Muscle of arm (tissue), 12 donors: ENCODE results near the gene EFCC1. TPM values are rescaled to one million over a fixed set of nuclear protein-coding genes. Genes with fewer than 3 reads are reported as not detected.

Experiments used
- DNase-seq: peaks from one replicate; pipeline ENCODE4 v3.0.0-alpha.2; 2013
- polyA plus RNA-seq, 12 donors: library from polyadenylated mRNA; unstranded; fragments of 120-200 nt; gene quantifications; one replicate each; pipeline ENCODE4 v1.2.1, GENCODE V29; 2013; ENCODE audit not compliant: insufficient read length in 12 of 12

Gene EFCC1
- polyA plus RNA-seq, 12 donors: 0.78 to 4.5 (median 1.2) TPM; not detected in 2

DNA sequence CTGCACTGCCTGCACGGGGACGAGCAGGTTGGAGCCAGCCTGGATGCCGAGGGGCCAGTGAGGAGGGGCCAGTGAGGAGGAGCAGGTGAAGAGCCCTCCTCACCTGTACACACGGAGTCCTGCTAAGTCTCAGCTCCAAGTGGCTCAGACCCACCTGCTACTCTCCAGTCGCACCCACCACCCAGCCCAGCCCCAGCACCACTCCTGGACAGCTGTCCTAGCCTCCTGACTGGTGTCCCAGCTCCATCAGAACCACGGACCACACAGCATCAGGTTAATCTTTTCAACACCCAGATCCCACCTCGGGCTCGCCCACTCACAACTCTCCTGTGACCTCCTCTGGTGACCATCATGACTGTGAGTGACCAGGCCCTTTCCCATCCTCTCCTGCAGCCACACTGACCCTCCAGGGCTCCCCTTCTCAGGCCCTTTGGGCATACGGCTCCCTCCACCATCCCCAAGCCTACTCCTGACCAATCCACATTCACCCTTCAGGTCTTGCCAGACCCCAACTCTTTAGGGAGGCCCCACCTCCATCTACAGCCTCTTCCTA, 13.8 kb downstream of the EFCC1 start:
- no peak for DNase-seq

DNA sequence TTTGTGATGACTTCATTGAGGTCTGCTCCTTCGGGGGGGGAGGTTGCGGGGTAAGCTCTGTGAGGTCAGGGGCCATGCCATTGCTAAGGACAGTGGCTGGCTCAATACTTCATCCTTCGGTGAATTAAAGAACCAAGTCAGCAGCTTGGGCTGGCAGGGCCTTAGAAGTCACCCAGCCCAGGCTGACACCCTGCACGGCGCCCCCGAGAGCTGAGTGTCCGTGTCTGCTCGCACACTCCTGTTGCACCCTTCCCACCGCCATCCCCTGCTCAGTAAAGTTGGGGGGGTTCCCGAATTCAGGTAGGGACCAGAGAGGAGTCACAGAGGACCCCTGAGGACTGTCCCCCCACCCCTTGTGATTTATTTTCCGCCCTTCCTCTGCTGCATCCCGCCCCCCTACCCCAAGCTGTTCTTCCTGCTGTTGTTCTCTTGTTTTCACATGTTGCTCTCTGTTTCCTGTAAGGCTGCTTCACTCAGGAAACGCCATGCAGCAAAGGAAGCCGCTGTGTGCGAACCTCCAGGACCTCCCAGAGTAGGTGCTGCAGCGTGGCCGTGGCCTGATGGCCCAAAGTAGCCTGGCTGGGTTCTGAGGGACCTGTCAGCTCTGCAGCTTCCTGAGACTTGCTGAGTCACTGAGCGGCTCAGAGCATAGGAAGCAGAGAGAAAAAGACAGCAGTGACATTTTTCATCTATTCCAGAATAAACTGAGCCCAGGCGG, 14.4 kb downstream of the EFCC1 start:
- DNase-seq: no peak

- no peak for DNase-seq
These were observed 15.2 kb downstream of the EFCC1 start for GRCh38 chr3:129016356-129016719.

GRCh38 chr3:129016720-129017483, 15.8 kb downstream of the EFCC1 start:
- DNase-seq: no peak

DNA sequence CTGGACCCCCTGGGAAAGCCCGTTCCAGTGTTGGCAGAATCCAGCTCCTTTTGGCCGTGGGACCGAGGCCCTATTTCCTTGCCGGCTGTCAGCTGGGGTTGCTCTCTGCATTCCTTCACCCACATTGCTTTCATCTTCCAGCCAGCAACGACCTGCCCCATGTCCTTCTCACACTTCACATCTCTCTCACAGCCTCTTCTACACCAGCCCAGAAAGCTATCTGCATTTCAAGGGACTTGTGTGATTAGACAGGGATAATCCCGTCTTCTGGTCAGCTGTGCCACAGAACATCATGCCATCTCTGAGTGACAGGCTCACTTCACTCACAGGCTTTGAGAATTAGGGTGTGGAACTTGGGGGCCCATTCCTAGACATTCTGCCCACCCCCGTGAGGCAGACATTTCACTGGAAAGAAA, 16.4 kb downstream of the EFCC1 start:
- DNase-seq: no peak

DNA sequence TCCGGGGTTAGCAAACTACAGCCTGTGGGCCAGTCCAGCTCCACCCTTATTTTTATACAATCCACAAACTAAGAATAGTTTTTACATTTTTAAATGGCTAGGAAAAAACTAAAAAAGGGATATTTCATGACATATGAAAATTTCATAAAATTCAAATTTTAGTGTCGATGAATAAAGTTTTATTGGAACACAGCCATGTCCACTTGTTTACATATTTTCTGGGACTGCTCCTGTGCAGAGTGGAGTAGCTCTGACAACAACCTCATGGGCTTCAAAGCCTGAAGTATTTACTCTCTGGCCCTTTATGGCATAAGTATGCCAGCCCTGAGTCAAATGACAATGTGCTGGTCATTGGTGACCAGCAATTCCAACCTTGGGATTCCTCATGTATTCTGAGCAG, 17.2 kb downstream of the EFCC1 start:
- DNase-seq: no peak

- no peak for DNase-seq
These were observed 17.6 kb downstream of the EFCC1 start for GRCh38 chr3:129018751-129019150.

- no peak for DNase-seq
These were observed 18.2 kb downstream of the EFCC1 start for GRCh38 chr3:129019266-129019665.

DNA sequence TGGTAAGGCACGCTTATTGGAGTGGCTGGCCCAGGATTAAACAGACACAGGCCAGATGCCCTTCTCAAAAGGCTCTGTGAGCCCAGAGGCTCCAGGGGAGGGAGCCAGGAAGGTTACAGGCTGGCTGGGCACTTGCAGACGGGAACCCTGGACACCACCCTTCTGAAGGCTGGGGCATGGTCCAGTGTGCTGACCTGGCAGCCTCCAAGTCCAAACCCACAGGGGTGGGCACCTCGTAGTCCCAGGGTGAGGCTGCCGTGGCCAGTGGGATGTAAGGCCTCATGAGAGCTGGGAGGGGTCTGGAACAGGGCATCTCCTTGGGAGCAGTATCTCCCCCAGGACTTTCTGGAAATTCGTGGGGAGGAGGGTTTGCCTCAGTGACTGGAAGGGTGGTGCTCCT, 19.6 kb downstream of the EFCC1 start:
- DNase-seq: no peak

DNA sequence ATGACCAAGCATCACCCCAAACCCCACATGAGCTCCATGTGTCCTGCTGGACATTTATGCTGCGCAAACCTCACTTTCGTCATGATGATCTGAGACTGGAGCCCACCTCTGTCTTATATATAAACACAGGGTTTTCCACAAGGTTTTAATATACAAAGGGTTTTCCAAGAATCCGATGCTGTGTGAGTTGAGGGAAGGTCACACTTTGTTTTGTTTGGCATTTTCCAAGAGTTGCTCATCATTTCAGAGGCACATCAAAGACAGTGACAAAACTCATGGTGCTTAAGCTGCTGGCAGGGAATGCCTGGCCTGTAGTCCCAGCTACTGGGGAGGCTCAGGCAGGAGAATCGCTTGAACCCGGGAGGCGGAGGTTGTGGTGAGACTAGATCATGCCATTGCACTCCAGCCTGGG, 20.0 kb downstream of the EFCC1 start:
- no peak for DNase-seq

- peak; percentile 63 for DNase-seq
These were observed 21.3 kb downstream of the EFCC1 start for GRCh38 chr3:129022114-129023007.

- no peak for DNase-seq
These were observed 21.9 kb downstream of the EFCC1 start for GRCh38 chr3:129023008-129023358.

DNA sequence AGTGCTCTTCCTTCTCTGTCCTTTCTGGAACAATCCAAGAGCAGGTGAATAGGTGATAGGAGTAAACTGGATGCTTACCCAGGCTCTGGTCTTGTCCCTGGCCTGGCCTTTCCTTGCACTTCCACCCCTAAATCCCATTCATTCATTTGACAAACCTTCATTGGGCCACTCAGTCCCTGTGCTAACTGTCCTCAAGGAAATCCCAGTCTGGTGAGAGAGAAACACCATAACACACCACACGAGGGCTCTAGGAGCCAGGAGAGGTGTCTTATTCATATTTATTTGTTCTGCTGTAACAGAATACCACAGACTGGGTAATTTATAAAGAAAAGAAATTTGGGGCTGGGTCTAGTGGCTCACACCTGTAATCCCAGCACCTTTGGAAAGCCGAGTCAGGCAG, 22.8 kb downstream of the EFCC1 start:
- no peak for DNase-seq

- DNase-seq: no peak
These were observed 24.0 kb downstream of the EFCC1 start for GRCh38 chr3:129025108-129025507.

DNA sequence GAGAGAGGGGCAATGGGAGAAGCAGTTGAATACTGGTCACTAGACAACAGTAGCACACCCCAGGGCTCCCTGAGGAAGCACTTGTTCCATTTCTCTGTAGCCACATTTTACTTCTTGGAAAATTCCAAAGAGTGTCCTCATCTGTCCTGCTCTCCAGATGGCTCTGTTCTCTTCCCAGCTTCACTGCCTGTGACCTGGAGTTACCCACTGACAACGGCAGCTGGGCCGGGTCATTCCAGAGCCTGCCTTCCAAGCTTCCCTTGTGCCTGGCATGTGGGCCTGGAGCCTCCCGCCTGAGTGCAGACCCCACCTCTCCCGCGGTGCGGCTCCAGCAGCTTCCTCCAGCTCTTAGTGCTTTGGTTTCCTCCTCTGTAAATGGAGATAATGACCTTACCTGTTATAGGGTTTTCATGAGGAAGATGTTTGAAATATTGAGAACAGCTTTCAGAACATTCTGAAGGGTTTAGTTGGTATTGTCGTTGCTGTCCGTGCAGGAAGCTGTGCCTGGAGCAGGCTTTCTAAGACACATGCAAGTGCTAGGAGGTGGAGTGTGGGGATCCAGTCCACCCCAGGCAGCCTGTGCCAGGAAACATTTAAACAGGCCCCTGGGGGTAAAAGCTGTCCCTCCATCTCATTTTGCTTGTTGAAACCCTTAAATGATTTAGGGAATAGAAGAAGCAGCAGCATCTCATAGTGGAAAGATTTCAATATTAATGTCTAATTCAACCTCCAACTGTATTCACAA, 24.8 kb downstream of the EFCC1 start:
- no peak for DNase-seq

GRCh38 chr3:129026728-129027543, 25.8 kb downstream of the EFCC1 start:
- DNase-seq: peak; percentile 82

- no peak for DNase-seq
These were observed 26.4 kb downstream of the EFCC1 start for GRCh38 chr3:129027544-129027880.

DNA sequence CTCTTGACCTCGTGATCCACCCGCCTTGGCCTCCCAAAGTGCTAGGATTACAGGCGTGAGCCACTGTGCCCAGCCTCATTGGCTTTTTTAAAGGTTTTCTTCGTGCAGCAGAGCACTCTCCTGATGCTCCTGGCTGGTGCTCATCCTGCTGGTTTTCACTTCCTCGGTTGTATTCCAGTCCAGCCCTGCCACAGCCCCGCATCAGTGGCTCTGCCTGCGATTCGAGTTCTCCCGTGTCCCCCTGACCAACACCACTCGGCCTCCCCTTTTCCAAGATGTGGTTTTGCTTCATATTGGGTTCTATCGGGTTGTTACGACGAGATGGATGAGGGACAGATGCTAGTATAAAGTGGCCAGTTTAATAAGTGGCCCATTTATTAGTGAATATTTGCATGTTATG, 27.8 kb downstream of the EFCC1 start:
- DNase-seq: no peak

DNA sequence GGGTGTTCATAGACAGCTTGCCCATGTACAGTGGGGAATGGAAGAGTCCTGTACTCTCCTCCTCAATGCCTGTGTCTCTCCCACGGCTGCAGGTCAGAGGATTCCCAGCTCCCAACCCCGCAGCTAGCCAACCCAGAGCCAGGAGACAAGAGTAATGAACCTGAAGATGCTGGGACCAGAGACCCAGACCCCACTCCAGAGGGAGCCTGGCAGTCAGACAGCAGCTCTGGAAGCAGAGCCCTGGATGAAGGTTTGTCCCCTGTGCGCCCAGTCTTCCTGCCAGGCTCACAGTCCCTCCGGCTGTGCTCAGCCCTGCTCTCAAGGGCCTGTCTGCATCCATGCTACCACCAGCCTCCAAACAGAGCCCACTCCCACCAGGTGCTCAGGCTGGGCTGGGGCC, 29.5 kb downstream of the EFCC1 start:
- DNase-seq: no peak

DNA sequence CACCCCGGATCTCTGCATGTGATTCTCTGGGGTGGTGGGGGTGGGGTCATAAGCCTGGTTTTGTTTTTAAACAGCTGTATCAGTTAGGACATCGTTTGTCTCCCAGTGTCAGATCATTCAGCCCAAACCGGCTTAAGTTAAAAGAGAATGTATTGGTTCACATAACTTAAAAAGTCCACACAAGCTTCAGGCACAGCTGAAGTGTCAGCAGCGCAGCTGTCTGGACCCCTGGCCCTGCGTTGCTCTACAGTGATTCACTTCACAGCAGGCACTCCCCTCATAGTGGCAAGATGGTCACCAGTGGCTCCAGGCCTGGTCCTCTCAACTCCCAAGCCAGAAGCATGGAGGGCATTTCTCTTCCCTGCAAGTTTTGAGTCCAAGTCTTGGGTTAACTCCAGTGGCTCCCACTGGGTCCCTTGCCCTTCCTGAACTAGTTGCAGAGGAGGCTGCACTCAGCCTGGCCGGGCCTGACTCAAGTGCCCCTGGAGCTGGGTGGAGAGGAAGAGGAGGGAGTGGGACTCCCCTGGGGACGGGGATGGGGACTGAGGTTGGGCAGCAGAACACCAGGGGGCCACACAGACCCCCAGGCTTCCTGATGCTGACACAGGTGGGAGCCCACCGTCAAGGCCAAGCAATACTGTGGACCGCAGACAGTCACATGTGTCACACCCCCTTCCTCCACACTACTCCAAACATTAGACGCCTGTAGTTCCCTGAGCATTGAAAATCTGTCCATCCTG, 30.5 kb downstream of the EFCC1 start:
- DNase-seq: no peak
